Measurements from ENCODE around the gene GNAI3.

GRCh38 chr1:109643385-109644230 lies 95.2 kb downstream of the GNAI3 start:
- TF ChIP-seq POLR2A (IDR thresholded peaks at IDR 0.05; ENCODE audit: low read length) (no peak), GATA1 (IDR thresholded peaks at IDR 0.05; ENCODE audit: low read depth, low read length) (no peak)
